ENCODE results near the gene CALHM3. TPM values are rescaled to one million over a fixed set of nuclear protein-coding genes. Genes with fewer than 3 reads are reported as not detected.
A peak's percentile ranks its signal among the peaks of the same experiment; 100 is the strongest.
"Not testable (repeated sequence)": the region's sequence is repeated elsewhere in the genome, so short reads cannot be mapped to it uniquely, and the experiment has no call there.

The CALHM3 gene, protein sequence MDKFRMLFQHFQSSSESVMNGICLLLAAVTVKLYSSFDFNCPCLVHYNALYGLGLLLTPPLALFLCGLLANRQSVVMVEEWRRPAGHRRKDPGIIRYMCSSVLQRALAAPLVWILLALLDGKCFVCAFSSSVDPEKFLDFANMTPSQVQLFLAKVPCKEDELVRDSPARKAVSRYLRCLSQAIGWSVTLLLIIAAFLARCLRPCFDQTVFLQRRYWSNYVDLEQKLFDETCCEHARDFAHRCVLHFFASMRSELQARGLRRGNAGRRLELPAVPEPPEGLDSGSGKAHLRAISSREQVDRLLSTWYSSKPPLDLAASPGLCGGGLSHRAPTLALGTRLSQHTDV
- 12.5 and 13.1 TPM in 2 replicates for total RNA-seq (2021)
- percentile 40 among the genes with signal in this experiment for Bru-seq, nascent RNA
- percentile 23 among the genes with signal in this experiment for BruChase-seq, experiment 1, labeled RNA remaining after a 2-hour chase
- BruChase-seq, experiment 2, labeled RNA remaining after a 6-hour chase = percentile 50 among the genes with signal in this experiment
- long read RNA-seq, transcript CALHM3-201 (3 exons, 1,652 nt) = major isoform, 33 of 37 reads
- long read RNA-seq, partial matches to known transcripts = 0 of 37 reads
- long read RNA-seq, other reads (novel, unspliced or antisense) = 4 of 37 reads

DNA sequence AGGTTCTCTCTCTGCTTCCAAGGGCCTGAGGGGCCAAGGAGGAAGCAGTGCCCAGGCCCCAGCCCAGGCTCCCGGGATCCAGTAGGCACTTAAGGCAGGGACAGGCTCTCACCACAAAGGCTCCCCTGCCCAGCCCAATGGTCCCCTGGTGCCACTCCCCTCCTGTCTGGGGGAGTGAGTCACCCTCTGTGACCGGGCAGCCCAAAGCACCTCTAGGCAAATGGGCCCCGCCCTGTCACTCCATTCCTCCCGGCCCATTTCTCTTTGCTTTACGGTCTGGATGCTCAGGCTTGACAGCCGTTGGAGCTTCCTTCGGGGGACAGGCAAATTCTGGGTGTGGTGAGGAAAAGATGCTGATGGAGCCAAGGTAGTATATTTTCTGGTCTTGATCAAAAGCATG is at the start of gene CALHM3:
CALHM3 (minus strand) TSS at position 106 of the 400 bp plus-strand sequence. CDS start 208 bp downstream, outside the sequence.
- H3K79me2 ChIP-seq (ENCODE audit: low read depth) = peaks cover 4% of the 10 kb centered on the region; the same call in 1 of the 2 replicates
- no peaks in the 10 kb centered on the region for H4K20me1 ChIP-seq (ENCODE audit: insufficient read depth)
- H3K36me3 ChIP-seq (ENCODE audit: low read depth) = no peaks in the 10 kb centered on the region
- H3K9me2 ChIP-seq (ENCODE audit: insufficient read depth) = no peaks in the 10 kb centered on the region
- H3K9me3 ChIP-seq (ENCODE audit: insufficient read depth, low read depth) = no peaks in the 10 kb centered on the region
- H3K4me3 ChIP-seq = no peak within 1 kb of the TSS
- DNase-seq = peak; percentile 80
- H2AFZ ChIP-seq = no peak within 1 kb of the TSS
- ChIA-PET CTCF (no interaction called here), POLR2A (ENCODE audit: unreplicated experiment) (no interaction called here)
- H3F3A ChIP-seq (ENCODE audit: insufficient read depth, low read depth) = peaks cover 9% of the 10 kb centered on the region; the same call in 1 of the 2 replicates
- H3K27ac ChIP-seq = peak within 1 kb of the TSS; percentile 46
- H3K4me2 ChIP-seq = peak within 1 kb of the TSS; percentile 45
- BruUV-seq (replicated peaks) = no TSS peak
- peaks cover 46% of the 10 kb centered on the region for H3K4me1 ChIP-seq (replicated peaks; ENCODE audit: insufficient read depth)
- TF ChIP-seq EZH2 (IDR thresholded peaks at IDR 0.05; ENCODE audit: low read depth) = no peak
- TF ChIP-seq, protein P1, sequence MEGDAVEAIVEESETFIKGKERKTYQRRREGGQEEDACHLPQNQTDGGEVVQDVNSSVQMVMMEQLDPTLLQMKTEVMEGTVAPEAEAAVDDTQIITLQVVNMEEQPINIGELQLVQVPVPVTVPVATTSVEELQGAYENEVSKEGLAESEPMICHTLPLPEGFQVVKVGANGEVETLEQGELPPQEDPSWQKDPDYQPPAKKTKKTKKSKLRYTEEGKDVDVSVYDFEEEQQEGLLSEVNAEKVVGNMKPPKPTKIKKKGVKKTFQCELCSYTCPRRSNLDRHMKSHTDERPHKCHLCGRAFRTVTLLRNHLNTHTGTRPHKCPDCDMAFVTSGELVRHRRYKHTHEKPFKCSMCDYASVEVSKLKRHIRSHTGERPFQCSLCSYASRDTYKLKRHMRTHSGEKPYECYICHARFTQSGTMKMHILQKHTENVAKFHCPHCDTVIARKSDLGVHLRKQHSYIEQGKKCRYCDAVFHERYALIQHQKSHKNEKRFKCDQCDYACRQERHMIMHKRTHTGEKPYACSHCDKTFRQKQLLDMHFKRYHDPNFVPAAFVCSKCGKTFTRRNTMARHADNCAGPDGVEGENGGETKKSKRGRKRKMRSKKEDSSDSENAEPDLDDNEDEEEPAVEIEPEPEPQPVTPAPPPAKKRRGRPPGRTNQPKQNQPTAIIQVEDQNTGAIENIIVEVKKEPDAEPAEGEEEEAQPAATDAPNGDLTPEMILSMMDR (conservative IDR thresholded peaks at IDR 0.05) = no peak
- intact Hi-C loops (cut with micrococcal nuclease; ENCODE audit: unreplicated experiment) = loop anchor here (2.0 to 5.0 kb wide), 2 partner anchors 28 to 37 kb away; no protein-coding TSS in a partner anchor
- no peaks in the 10 kb centered on the region for H3K27me3 ChIP-seq (ENCODE audit: insufficient read depth, low read depth)

DNA sequence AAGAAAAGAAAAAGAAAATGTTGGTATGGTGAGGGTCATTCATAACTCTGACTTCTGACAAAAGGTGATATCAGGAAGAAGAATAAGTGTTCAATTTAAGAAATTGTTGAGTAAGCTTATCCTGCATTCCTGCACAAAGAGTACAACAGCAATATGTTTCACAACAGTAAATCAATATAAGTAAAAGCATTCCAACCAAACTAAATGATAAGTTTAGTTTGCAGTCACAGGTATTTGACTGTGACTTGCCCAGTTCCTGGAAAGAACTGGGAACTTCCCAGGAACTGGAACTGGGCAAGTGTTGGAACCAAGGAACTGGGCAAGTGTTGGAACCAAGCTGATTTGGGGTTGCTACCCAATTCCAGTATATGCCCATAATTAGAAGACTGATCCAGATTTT is 49.5 kb upstream of the CALHM3 start:
- Histone ChIP-seq H2AFZ (no peak overlapping the region), H3K27ac (peak overlapping the region; percentile 100), H4K20me1 (ENCODE audit: insufficient read depth) (no peaks in the 10 kb centered on the region), H3K4me3 (no peak overlapping the region; the same call in 1 of the 2 replicates), H3F3A (ENCODE audit: insufficient read depth, low read depth) (peaks cover 33% of the 10 kb centered on the region), H3K4me2 (peak overlapping the region; percentile 55), H3K36me3 (ENCODE audit: low read depth) (no peaks in the 10 kb centered on the region), H3K9me2 (ENCODE audit: insufficient read depth) (no peaks in the 10 kb centered on the region), H3K4me1 (replicated peaks; ENCODE audit: insufficient read depth) (peaks cover 42% of the 10 kb centered on the region), H3K27me3 (ENCODE audit: insufficient read depth, low read depth) (no peaks in the 10 kb centered on the region), H3K9me3 (ENCODE audit: insufficient read depth, low read depth) (no peaks in the 10 kb centered on the region), H3K79me2 (ENCODE audit: low read depth) (0 out of 2 replicates have a peak, but pooled peaks cover 9% of the 10 kb centered on the region)
- BruUV-seq (replicated peaks) = no TSS peak
- ChIA-PET CTCF (interaction anchor here (1.3 kb wide), 1 partner anchor 36 kb away, joined by 3 read pairs; no protein-coding TSS in a partner anchor), POLR2A (ENCODE audit: unreplicated experiment) (no interaction called here)
- TF ChIP-seq, protein P1 (conservative IDR thresholded peaks at IDR 0.05) = no peak
- no peak for TF ChIP-seq EZH2 (IDR thresholded peaks at IDR 0.05; ENCODE audit: low read depth)
- peak in 1 of 2 experiments; percentile 63 for DNase-seq
- intact Hi-C loops (cut with micrococcal nuclease; ENCODE audit: unreplicated experiment) = no loop called here

DNA sequence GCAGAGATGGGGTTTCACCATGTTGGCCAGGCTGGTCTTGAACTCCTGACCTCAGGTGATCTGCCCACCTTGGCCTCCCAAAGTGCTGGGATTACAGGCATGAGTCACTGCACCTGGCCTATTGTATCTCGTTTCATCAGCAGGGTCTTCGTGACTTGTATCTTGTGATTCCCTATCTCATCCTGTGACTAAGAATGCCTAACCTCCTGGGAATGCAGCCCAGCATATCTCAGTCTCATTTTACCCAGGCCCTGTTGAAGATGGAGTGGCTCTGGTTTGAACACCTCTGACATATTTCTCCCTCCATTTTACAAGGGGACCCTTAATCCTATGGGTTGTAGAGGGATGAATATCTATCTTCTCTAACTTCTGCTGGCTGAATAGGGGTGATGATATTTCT is 48.4 kb upstream of the CALHM3 start:
- H4K20me1 ChIP-seq (ENCODE audit: insufficient read depth); H3K9me3 ChIP-seq (ENCODE audit: insufficient read depth, low read depth); H3K27me3 ChIP-seq (ENCODE audit: insufficient read depth, low read depth); intact Hi-C loops (cut with micrococcal nuclease; ENCODE audit: unreplicated experiment); POLR2A ChIA-PET (ENCODE audit: unreplicated experiment); H3K36me3 ChIP-seq (ENCODE audit: low read depth); H3K9me2 ChIP-seq (ENCODE audit: insufficient read depth); H2AFZ ChIP-seq; H3K79me2 ChIP-seq (ENCODE audit: low read depth); BruUV-seq (replicated peaks); CTCF ChIA-PET: not testable (repeated sequence)
- Histone ChIP-seq H3K27ac (peak overlapping the region; percentile 100), H3F3A (ENCODE audit: insufficient read depth, low read depth) (peaks cover 33% of the 10 kb centered on the region), H3K4me3 (peak overlapping the region; percentile 19; the same call in 1 of the 2 replicates), H3K4me2 (peak overlapping the region; percentile 55; the same call in 1 of the 2 replicates), H3K4me1 (replicated peaks; ENCODE audit: insufficient read depth) (peaks cover 42% of the 10 kb centered on the region)
- DNase-seq = peak; percentile 39 to 84

Measured in PC-9 (cell line).